Sigmoid colon (tissue), 7 donors: ENCODE results near the gene MACF1. TPM values are rescaled to one million over a fixed set of nuclear protein-coding genes. Genes with fewer than 3 reads are reported as not detected.
A peak's percentile ranks its signal among the peaks of the same experiment; 100 is the strongest.

ENCODE experiments used
- DNase-seq: peaks from one replicate; pipeline ENCODE4 v3.0.0-alpha.2; 2019
- H3K27ac ChIP-seq, 4 donors: fragments of 200-600 bp; sonication (generic); one replicate each; pipeline ENCODE4 v1.5.1; 2016 to 2019; ENCODE audit warnings: mild to moderate bottlenecking in 1 of 4
- H3K27me3 ChIP-seq, 3 donors: fragments of 200-600 bp; sonication (generic); one replicate each; pipeline ENCODE4 v1.5.1; 2019; ENCODE audit warnings: mild to moderate bottlenecking in 1 of 3
- H3K36me3 ChIP-seq, 4 donors: fragments of 200-600 bp; sonication (generic); one replicate each; pipeline ENCODE4 v1.5.1; 2016 to 2019
- H3K4me1 ChIP-seq, 4 donors: fragments of 200-600 bp; sonication (generic); one replicate each; pipeline ENCODE4 v1.5.1; 2017 to 2019
- H3K4me3 ChIP-seq, 4 donors: fragments of 200-600 bp; sonication (generic); one replicate each; pipeline ENCODE4 v1.5.1; 2017 to 2019; ENCODE audit warnings: mild to moderate bottlenecking in 2 of 4, moderate library complexity in 1 of 4
- H3K9me3 ChIP-seq, 4 donors: fragments of 200-600 bp in 3 of 4; sonication (generic) in 3 of 4; one replicate each; pipeline versions ENCODE4 v1.5.1 to v1.6.1; 2013 to 2019
- EP300 ChIP-seq, 4 donors: sonication (generic); formaldehyde crosslinking; IDR thresholded peaks; one replicate each; pipeline ENCODE4 v1.6.1; 2017; ENCODE audit warnings: antibody characterized with exemption in 4 of 4
- POLR2A ChIP-seq, 2 donors: fragments of 450-650 bp; IDR thresholded peaks; one replicate each; pipeline ENCODE4 v1.6.1; 2016; ENCODE audit warnings: antibody characterized with exemption in 2 of 2, mild to moderate bottlenecking in 2 of 2, moderate library complexity in 2 of 2
- POLR2AphosphoS5 ChIP-seq, 4 donors: sonication (generic); formaldehyde crosslinking; IDR thresholded peaks; one replicate each; pipeline ENCODE4 v1.6.1; 2017; ENCODE audit warnings: antibody characterized with exemption in 4 of 4
- WGBS, 2 donors: extraction: QIAGEN DNeasy Blood & Tissue Kit; methylation state at CpG; one replicate each; pipeline ENCODE4 v1.1.7; 2013; 5-methylcytosine and 5-hydroxymethylcytosine counted together
- intact Hi-C: fragments of 100-400 bp; cut with DNase I; formaldehyde crosslinking; loops from one replicate; pipeline ENCODE4 v1.15.1; 2023
- polyA plus RNA-seq, 3 donors: library from polyadenylated mRNA; stranded (reverse); fragments of 200-250 nt; gene quantifications; one replicate each; pipeline ENCODE4 v1.2.3, GENCODE V29; 2013
- total RNA-seq, 4 donors: library from RNA; depleted of rRNA; stranded (reverse); fragments of >200 nt; gene quantifications; one replicate each; pipeline ENCODE4 v1.1.0, GENCODE V29; 2016
- TF ChIP-seq, protein P1 (sequence below), 4 experiments: fragments of 450-650 bp in 3 of 4; fragments of 200-600 bp in 1 of 4; IDR thresholded peaks; one replicate each; pipeline ENCODE4 v1.5.1; 2016 to 2019; ENCODE audit warnings: antibody characterized with exemption in 4 of 4, mild to moderate bottlenecking in 3 of 4, moderate library complexity in 2 of 4
- donor health status: healthy with polysubstance abuse.
- donor health status: Bipolar disorder and iron deficiency.
- donor health status: healthy.

The MACF1 gene
- total and polyA plus RNA-seq, 7 donors, result 16.0 to 657 (median 292) TPM

DNA sequence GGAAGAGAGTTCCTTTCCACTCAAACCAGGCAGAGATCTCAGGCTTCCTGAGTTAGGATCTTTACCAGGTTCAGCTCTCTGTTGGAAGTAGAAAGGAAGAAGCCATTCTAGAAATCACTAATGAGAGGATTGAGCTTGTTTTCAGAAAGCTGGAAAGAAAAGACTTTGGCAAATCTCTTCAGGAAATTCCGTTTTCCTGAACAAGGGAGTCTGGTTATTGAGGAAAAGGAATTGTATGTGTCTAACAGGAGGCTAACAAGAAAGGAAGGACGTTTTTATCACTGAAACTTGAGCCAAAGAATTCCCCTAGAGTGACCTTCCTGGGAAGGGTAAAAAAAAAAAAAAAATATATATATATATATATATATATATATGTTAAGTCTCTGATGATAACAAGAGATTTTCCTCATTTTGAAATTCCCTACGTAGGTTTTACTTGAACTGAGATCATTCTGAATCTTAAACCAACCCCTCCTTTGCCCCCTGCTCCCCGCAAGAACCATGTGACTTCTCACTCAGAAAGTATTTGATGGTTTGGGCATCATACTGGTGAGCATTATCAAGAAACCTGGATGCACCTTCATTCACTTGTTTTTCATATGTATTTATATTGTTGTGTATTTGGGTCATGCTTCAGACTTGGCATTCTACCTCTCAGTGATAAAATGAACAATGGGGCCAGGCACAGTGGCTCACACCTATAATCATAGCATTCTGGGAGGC is 188.5 kb downstream of the MACF1 start:
- H3K4me1 ChIP-seq, result peaks cover 0 to 92% (median 74%) of the 10 kb centered on the region in 4 donors
- TF ChIP-seq EP300 (IDR thresholded peaks at IDR 0.05) (no peak), POLR2AphosphoS5 (IDR thresholded peaks at IDR 0.05) (no peak), POLR2A (IDR thresholded peaks at IDR 0.05) (no peak)
- TF ChIP-seq, protein P1, sequence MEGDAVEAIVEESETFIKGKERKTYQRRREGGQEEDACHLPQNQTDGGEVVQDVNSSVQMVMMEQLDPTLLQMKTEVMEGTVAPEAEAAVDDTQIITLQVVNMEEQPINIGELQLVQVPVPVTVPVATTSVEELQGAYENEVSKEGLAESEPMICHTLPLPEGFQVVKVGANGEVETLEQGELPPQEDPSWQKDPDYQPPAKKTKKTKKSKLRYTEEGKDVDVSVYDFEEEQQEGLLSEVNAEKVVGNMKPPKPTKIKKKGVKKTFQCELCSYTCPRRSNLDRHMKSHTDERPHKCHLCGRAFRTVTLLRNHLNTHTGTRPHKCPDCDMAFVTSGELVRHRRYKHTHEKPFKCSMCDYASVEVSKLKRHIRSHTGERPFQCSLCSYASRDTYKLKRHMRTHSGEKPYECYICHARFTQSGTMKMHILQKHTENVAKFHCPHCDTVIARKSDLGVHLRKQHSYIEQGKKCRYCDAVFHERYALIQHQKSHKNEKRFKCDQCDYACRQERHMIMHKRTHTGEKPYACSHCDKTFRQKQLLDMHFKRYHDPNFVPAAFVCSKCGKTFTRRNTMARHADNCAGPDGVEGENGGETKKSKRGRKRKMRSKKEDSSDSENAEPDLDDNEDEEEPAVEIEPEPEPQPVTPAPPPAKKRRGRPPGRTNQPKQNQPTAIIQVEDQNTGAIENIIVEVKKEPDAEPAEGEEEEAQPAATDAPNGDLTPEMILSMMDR (IDR thresholded peaks at IDR 0.05), result no peak

DNA sequence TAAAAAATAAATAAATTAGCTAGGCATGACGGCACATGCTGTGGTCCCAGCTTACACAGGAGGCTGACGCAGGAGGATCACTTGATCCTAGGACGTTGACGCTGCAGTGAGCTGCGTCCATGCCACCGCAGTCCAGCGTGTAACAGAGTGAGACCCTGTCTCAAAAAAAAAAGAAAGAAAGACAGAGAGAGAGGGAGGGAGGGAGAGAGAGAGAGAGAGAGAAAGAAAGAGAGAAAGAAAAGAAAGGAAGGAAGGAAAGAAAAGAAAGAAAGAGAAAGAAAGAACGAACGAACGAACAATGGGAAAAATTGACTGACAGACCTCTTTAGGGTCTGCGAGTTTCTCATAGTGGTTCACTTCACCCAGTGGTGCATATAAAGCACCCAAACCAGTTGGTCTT is 189.2 kb downstream of the MACF1 start:
- no peaks in the 10 kb centered on the region for H3K27me3 ChIP-seq
- no peak overlapping the region for H3K4me3 ChIP-seq
- peaks cover 0 to 18% (median under 1%) of the 10 kb centered on the region in 4 donors for H3K36me3 ChIP-seq
- peaks cover 0 to 94% (median 78%) of the 10 kb centered on the region in 4 donors for H3K4me1 ChIP-seq
- no peak for TF ChIP-seq POLR2AphosphoS5 (IDR thresholded peaks at IDR 0.05)
- no peak for TF ChIP-seq EP300 (IDR thresholded peaks at IDR 0.05)
- TF ChIP-seq POLR2A (IDR thresholded peaks at IDR 0.05), result no peak
- TF ChIP-seq, protein P1 (IDR thresholded peaks at IDR 0.05), result no peak
- H3K27ac ChIP-seq, result peak overlapping the region; percentile 69 to 84 (median 77)
- no peak for DNase-seq
- H3K9me3 ChIP-seq, result no peaks in the 10 kb centered on the region
- intact Hi-C loops, result no loop called here
- 95 to 97% methylated on average over 11 of the region's 11 CpGs for WGBS, 2 donors

More for the DNA sequence above, 188.5 kb downstream of the MACF1 start:
- Histone ChIP-seq H3K27me3 (no peaks in the 10 kb centered on the region), H3K36me3 (peaks cover 3 to 25% (median 7%) of the 10 kb centered on the region in 4 donors), H3K9me3 (no peaks in the 10 kb centered on the region), H3K4me3 (no peak overlapping the region), H3K27ac (peak overlapping the region; percentile 69 to 84 (median 77))
- WGBS, 2 donors, result 70 to 73% methylated on average over 4 of the region's 4 CpGs
- DNase-seq, result no peak
- intact Hi-C loops, result no loop called here

DNA sequence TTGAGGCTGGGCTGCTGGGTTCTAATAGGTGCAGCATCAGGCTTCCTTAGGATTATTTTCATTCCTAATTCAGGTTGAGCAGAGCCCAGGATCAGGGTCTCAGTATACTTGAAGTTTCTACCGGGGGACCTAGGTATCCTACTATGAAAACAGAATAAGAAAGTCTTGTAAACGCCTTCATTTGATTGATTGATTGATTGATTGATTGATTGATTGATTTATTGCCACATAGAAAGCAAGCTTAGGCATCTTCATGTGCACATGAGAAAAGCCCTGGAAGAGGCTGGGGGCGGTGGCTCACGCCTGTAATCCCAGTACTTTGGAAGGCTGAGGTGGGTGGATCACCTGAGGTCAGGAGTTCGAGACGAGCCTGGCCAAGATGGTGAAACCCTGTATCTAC is 189.6 kb downstream of the MACF1 start:
- TF ChIP-seq EP300 (IDR thresholded peaks at IDR 0.05) (no peak), POLR2AphosphoS5 (IDR thresholded peaks at IDR 0.05) (peak in 2 of 4 donors; percentile 40 to 59), POLR2A (IDR thresholded peaks at IDR 0.05) (no peak)
- TF ChIP-seq, protein P1 (IDR thresholded peaks at IDR 0.05), result no peak
- Histone ChIP-seq H3K9me3 (no peaks in the 10 kb centered on the region), H3K4me1 (peaks cover 0 to 98% (median 82%) of the 10 kb centered on the region in 4 donors), H3K36me3 (peaks cover 0 to 14% (median 0%) of the 10 kb centered on the region in 4 donors), H3K27me3 (no peaks in the 10 kb centered on the region), H3K27ac (peak overlapping the region; percentile 69 to 84 (median 77)), H3K4me3 (no peak overlapping the region)
- WGBS, 2 donors, result 64 to 82% methylated on average over 6 of the region's 6 CpGs
- DNase-seq, result no peak
- intact Hi-C loops, result no loop called here

DNA sequence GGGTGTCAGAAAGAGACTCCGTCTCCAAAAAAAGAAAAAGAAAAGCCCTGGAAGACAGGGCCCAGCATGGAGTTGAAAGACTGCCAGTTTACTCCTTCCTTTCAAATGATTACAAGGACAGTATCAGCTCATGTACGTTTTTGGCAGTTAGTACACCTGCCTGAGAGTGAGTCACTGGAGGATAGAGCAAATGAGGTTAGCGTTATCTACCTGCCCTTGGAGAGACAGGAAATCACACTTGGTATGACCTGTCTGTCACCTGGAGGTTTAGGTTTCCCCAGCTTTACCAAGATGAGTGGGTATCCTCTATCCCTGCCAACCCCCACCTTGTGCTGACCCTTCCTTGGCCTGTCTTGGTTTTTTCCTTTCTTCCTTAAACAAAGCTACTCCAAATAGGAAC is 190.1 kb downstream of the MACF1 start:
- 9 to 33% methylated on average over 3 of the region's 3 CpGs for WGBS, 2 donors

DNA sequence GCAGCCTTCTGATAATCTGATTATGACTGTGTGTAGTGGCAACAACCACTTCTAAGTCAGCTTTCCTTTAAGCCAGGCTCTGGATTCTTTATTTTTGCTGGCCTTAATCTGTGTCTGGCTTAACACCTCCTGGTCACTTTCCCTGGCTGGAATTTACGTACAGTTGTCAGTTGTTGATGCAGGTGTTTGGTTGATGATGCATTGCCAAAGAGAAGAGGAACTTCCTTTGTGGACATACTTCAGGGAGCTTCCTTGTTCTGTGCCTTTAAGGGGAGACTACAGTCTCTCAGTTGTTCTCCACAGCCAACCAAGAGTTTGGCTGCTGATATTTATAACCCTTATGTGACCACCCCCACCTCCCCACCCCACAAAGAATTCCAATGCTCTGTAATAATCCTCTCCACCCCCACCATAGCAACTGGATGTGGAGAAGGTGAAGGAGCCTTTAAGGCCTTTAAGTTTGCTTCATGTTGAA is 190.9 kb downstream of the MACF1 start:
- Histone ChIP-seq H3K27me3 (no peaks in the 10 kb centered on the region), H3K36me3 (peaks cover 0 to 2% (median 0%) of the 10 kb centered on the region in 4 donors), H3K4me1 (peaks cover 0 to 91% (median 83%) of the 10 kb centered on the region in 4 donors), H3K4me3 (no peak overlapping the region), H3K27ac (peak overlapping the region; percentile 62 to 84 (median 75)), H3K9me3 (no peaks in the 10 kb centered on the region)
- intact Hi-C loops, result no loop called here
- peak in 1 of 4 donors; percentile 10 for TF ChIP-seq POLR2AphosphoS5 (IDR thresholded peaks at IDR 0.05)
- TF ChIP-seq, protein P1 (IDR thresholded peaks at IDR 0.05), result no peak
- 2 to 25% methylated on average over 1 of the region's 1 CpG for WGBS, 2 donors
- no peak for DNase-seq

More for the DNA sequence above, 190.1 kb downstream of the MACF1 start:
- peaks cover 0 to 99% (median 83%) of the 10 kb centered on the region in 4 donors for H3K4me1 ChIP-seq
- peaks cover 0 to 9% (median 0%) of the 10 kb centered on the region in 4 donors for H3K36me3 ChIP-seq
- no peak overlapping the region for H3K4me3 ChIP-seq
- no peak for DNase-seq
- no peaks in the 10 kb centered on the region for H3K9me3 ChIP-seq
- intact Hi-C loops, result no loop called here
- peak overlapping the region; percentile 62 to 84 (median 75) for H3K27ac ChIP-seq
- no peaks in the 10 kb centered on the region for H3K27me3 ChIP-seq
- TF ChIP-seq POLR2A (IDR thresholded peaks at IDR 0.05) (no peak), POLR2AphosphoS5 (IDR thresholded peaks at IDR 0.05) (no peak), EP300 (IDR thresholded peaks at IDR 0.05) (no peak)
